ENCODE measurements around the gene SOX13.
A peak's percentile ranks its signal among the peaks of the same experiment; 100 is the strongest.

The SOX13 gene

GRCh38 chr1:204127597-204128242 lies 54.8 kb downstream of the SOX13 start:
- H3K4me3 ChIP-seq (ENCODE audit: low read depth, low read length): no peak overlapping the region
- TF ChIP-seq CTCF (IDR thresholded peaks at IDR 0.05; ENCODE audit: low read depth, low read length): peak; percentile 98

GRCh38 chr1:204128464-204128963 lies 55.6 kb downstream of the SOX13 start:
- TF ChIP-seq CTCF (IDR thresholded peaks at IDR 0.05; ENCODE audit: low read depth, low read length): no peak
- H3K4me3 ChIP-seq (ENCODE audit: low read depth, low read length): no peak overlapping the region

- H3K4me3 ChIP-seq (ENCODE audit: low read depth, low read length): no peak overlapping the region
- peak; percentile 73 for TF ChIP-seq CTCF (IDR thresholded peaks at IDR 0.05; ENCODE audit: low read depth, low read length)
These were observed 56.3 kb downstream of the SOX13 start for GRCh38 chr1:204128964-204129896.

- no peak overlapping the region for H3K4me3 ChIP-seq (ENCODE audit: low read depth, low read length)
- no peak for TF ChIP-seq CTCF (IDR thresholded peaks at IDR 0.05; ENCODE audit: low read depth, low read length)
These were observed 57.3 kb downstream of the SOX13 start for GRCh38 chr1:204130178-204130577.

- no peak for TF ChIP-seq CTCF (IDR thresholded peaks at IDR 0.05; ENCODE audit: low read depth, low read length)
- H3K4me3 ChIP-seq (ENCODE audit: low read depth, low read length): no peak overlapping the region
These were observed 58.3 kb downstream of the SOX13 start for GRCh38 chr1:204130981-204131892.

- no peak overlapping the region for H3K4me3 ChIP-seq (ENCODE audit: low read depth, low read length)
- TF ChIP-seq CTCF (IDR thresholded peaks at IDR 0.05; ENCODE audit: low read depth, low read length): no peak
These were observed 59.1 kb downstream of the SOX13 start for GRCh38 chr1:204131978-204132377.

All from WI38 (cell line).